Common myeloid progenitor, CD34-positive (primary cell): Measurements from ENCODE around the gene ABCA2.

Source experiments
- CTCF ChIA-PET: fragments of 350-600 bp; sonication (Branson Sonifier 250); formaldehyde crosslinking; loops from one replicate; lab custom pipeline; 2021; ENCODE audit warnings: antibody characterized with exemption; lab: Charles Lee
- POLR2A ChIA-PET: fragments of 350-600 bp; sonication (Branson Sonifier 250); formaldehyde crosslinking; loops from one replicate; lab custom pipeline; 2021; ENCODE audit warnings: antibody characterized with exemption; lab: Charles Lee
- DNase-seq, 3 donors: peaks; one replicate each; pipeline versions ENCODE4 v3.0.0 to v3.0.0-alpha.2; 2013
- H3K27ac ChIP-seq, 2 experiments: 1 replicate in 1 of 2; 2 replicates in 1 of 2; pipeline ENCODE4 v1.7.0; 2013; ENCODE audit warnings: inconsistent platforms in 2 of 2, low read length in 2 of 2, mild to moderate bottlenecking in 2 of 2, low read depth in 1 of 2, moderate library complexity in 1 of 2; ENCODE audit not compliant: severe bottlenecking in 2 of 2, insufficient read depth in 1 of 2, poor library complexity in 1 of 2
- H3K27me3 ChIP-seq, 5 experiments: replicated peaks in 2 of 5; 1 replicate in 3 of 5; 2 replicates in 2 of 5; pipeline versions ENCODE4 v1.6.1 to v1.7.0; 2013; ENCODE audit warnings: low read length in 4 of 5, mild to moderate bottlenecking in 2 of 5, moderate library complexity in 2 of 5, inconsistent platforms in 1 of 5; ENCODE audit not compliant: insufficient read depth in 5 of 5, control insufficient read depth in 4 of 5
- H3K36me3 ChIP-seq, 4 experiments: 1 replicate in 2 of 4; 2 replicates in 2 of 4; pipeline versions ENCODE4 v1.6.1 to v1.7.0; 2013; ENCODE audit warnings: low read length in 3 of 4, control low read depth in 1 of 4, mild to moderate bottlenecking in 1 of 4; ENCODE audit not compliant: control insufficient read depth in 4 of 4, insufficient read depth in 4 of 4
- H3K4me1 ChIP-seq, 4 experiments: 1 replicate in 3 of 4; 2 replicates in 1 of 4; pipeline versions ENCODE4 v1.6.1 to v1.7.1; 2013; ENCODE audit warnings: low read length in 3 of 4, mild to moderate bottlenecking in 3 of 4, control low read depth in 1 of 4, inconsistent platforms in 1 of 4, moderate library complexity in 1 of 4; ENCODE audit not compliant: control insufficient read depth in 4 of 4, insufficient read depth in 4 of 4; ENCODE audit errors: control extremely low read depth in 1 of 4
- H3K4me3 ChIP-seq, 7 experiments: 1 replicate in 4 of 7; 2 replicates in 3 of 7; pipeline versions ENCODE4 v1.5.1 to v1.7.0; 2013; ENCODE audit warnings: mild to moderate bottlenecking in 7 of 7, low read length in 6 of 7, moderate library complexity in 6 of 7, inconsistent platforms in 2 of 7, low read depth in 2 of 7, control low read depth in 1 of 7; ENCODE audit not compliant: insufficient read depth in 4 of 7, control insufficient read depth in 1 of 7; ENCODE audit errors: extremely low read depth in 1 of 7
- H3K9me3 ChIP-seq, 5 experiments: 1 replicate in 4 of 5; 2 replicates in 1 of 5; pipeline versions ENCODE4 v1.6.1 to v1.7.1; 2013; ENCODE audit warnings: low read length in 4 of 5, mild to moderate bottlenecking in 2 of 5, inconsistent platforms in 1 of 5, low read depth in 1 of 5, moderate library complexity in 1 of 5; ENCODE audit not compliant: control insufficient read depth in 4 of 5, insufficient read depth in 2 of 5; ENCODE audit errors: control extremely low read depth in 1 of 5
- WGBS: methylation state at CpG from one replicate; pipeline ENCODE4 v1.1.5; 2013; ENCODE audit not compliant: insufficient coverage; 5-methylcytosine and 5-hydroxymethylcytosine counted together

The ABCA2 gene

DNA sequence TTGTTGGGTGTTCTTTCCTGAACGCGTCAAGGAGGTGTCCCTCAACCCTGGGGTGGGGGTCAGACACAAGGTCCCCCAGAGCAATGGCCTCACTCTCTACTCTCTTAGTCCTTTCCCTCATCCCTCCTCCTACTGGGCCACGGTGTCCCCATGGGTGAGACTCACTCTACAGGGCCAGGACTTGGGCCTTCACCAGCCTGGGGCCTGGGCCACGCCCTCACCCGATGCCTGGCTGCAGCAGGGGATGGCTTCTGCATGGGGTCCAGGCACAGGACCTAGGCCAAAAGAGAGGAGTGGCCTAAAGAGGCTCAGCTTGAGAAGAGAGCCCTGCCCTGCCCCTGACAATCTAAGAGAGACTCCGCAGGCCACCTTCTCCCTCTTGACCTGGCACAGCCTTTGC lies 70.1 kb downstream of the ABCA2 start:
- CTCF ChIA-PET, result interaction anchor here (1.3 kb wide), 1 partner anchor 77 kb away, joined by 4 read pairs; no protein-coding TSS in a partner anchor
- POLR2A ChIA-PET, result no interaction called here
- Histone ChIP-seq H3K4me1 (no peaks in the 10 kb centered on the region), H3K27ac (no peak overlapping the region), H3K36me3 (no peaks in the 10 kb centered on the region), H3K4me3 (no peak overlapping the region), H3K27me3 (no peaks in the 10 kb centered on the region), H3K9me3 (no peaks in the 10 kb centered on the region)
- no peak for DNase-seq
- WGBS, result 93% methylated on average over 4 of the region's 6 CpGs

DNA sequence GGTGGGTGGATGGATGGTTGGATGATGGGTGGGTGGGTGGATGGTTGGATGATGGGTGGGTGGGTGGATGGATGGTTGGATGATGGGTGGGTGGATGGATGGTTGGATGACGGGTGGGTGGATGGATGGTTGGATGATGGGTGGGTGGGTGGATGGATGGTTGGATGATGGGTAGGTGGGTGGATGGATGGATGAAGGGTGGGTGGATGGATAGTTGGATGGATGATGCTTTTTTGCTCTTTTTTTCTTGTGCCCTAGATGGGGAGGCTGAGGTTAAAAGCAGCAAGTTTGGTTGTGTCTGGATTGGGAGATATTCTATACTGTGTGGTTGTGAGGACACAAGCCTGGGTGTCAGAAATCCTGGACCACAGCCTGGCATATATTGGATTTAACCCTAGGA lies 70.6 kb downstream of the ABCA2 start:
- no peaks in the 10 kb centered on the region for H3K27me3 ChIP-seq
- POLR2A ChIA-PET, result no interaction called here
- 100% methylated on average over 1 of the region's 1 CpG for WGBS

More for the DNA sequence above, 70.6 kb downstream of the ABCA2 start:
- CTCF ChIA-PET, result no interaction called here
- Histone ChIP-seq H3K9me3 (no peaks in the 10 kb centered on the region), H3K4me1 (no peaks in the 10 kb centered on the region), H3K36me3 (no peaks in the 10 kb centered on the region), H3K4me3 (no peak overlapping the region), H3K27ac (no peak overlapping the region)
- DNase-seq, result no peak
